HG02571 (cell line): ENCODE data around the gene PNPLA3.

ENCODE experiments used
- ATAC-seq: cut with Tn5 transposase; IDR thresholded peaks from one replicate; pipeline ENCODE4 v1.9.1; 2021; ENCODE audit warnings: mild to moderate bottlenecking, moderate library complexity; ENCODE audit not compliant: unreplicated experiment

PNPLA3 gene

GRCh38 chr22:43923191-43923590 is 414 bp upstream of the PNPLA3 start:
- ATAC-seq = no peak

GRCh38 chr22:43924877-43925276 is 1.3 kb downstream of the PNPLA3 start:
- no peak for ATAC-seq

- no peak for ATAC-seq
These were observed 2.1 kb downstream of the PNPLA3 start for GRCh38 chr22:43925433-43926348.

GRCh38 chr22:43926349-43926710 is 2.7 kb downstream of the PNPLA3 start:
- ATAC-seq = no peak

GRCh38 chr22:43928468-43928867 is 4.9 kb downstream of the PNPLA3 start:
- no peak for ATAC-seq

- ATAC-seq = no peak
These were observed 5.3 kb downstream of the PNPLA3 start for GRCh38 chr22:43928908-43929307.

GRCh38 chr22:43931771-43932170 is 8.2 kb downstream of the PNPLA3 start:
- no peak for ATAC-seq

GRCh38 chr22:43941449-43941848 is 17.8 kb downstream of the PNPLA3 start:
- ATAC-seq = no peak

- no peak for ATAC-seq
These were observed 21.2 kb downstream of the PNPLA3 start for GRCh38 chr22:43944670-43945430.

GRCh38 chr22:43945632-43946383 is 22.2 kb downstream of the PNPLA3 start:
- no peak for ATAC-seq

GRCh38 chr22:43946384-43946667 is 22.7 kb downstream of the PNPLA3 start:
- ATAC-seq = no peak

GRCh38 chr22:43948836-43949406 is 25.3 kb downstream of the PNPLA3 start:
- ATAC-seq = no peak

GRCh38 chr22:43951391-43951790 is 27.8 kb downstream of the PNPLA3 start:
- no peak for ATAC-seq

GRCh38 chr22:43951966-43952365 is 28.4 kb downstream of the PNPLA3 start:
- no peak for ATAC-seq

GRCh38 chr22:43953988-43954785 is 30.6 kb downstream of the PNPLA3 start:
- no peak for ATAC-seq

- peak; percentile 89 for ATAC-seq
These were observed 31.7 kb downstream of the PNPLA3 start, which contains the start of gene SAMM50 for GRCh38 chr22:43955040-43955882. TSS of gene SAMM50 (plus strand) at chr22:43955442. CDS start at chr22:43955578, 136 bp downstream.

GRCh38 chr22:43955883-43956782 is 32.5 kb downstream of the PNPLA3 start:
- ATAC-seq = no peak

GRCh38 chr22:43956805-43957463 is 33.3 kb downstream of the PNPLA3 start:
- no peak for ATAC-seq
